H4 (cell line): ENCODE data around the gene WHAMM. TPM values are rescaled to one million over a fixed set of nuclear protein-coding genes. Genes with fewer than 3 reads are reported as not detected.
"Not testable (repeated sequence)": the region's sequence is repeated elsewhere in the genome, so short reads cannot be mapped to it uniquely, and the experiment has no call there.

Experiments used
- DNase-seq: peaks from one replicate; pipeline ENCODE4 v3.0.0-alpha.2; 2015; ENCODE audit warnings: low spot score
- total RNA-seq: library from RNA; depleted of rRNA; stranded (reverse); fragments of >200 nt; shearing (Covaris generic); gene quantifications from 2 replicates; pipeline ENCODE4 v1.2.3, GENCODE V29; 2014; rRNA removed

The WHAMM gene
- total RNA-seq, 1 experiment from 2014 or later, result 2.5 TPM

GRCh38 chr15:82865981-82866380 is 56.6 kb downstream of the WHAMM start:
- not testable (repeated sequence) for DNase-seq

- DNase-seq, result no peak
These were observed 61.4 kb downstream of the WHAMM start for GRCh38 chr15:82870727-82871320.

- DNase-seq, result no peak
These were observed 61.9 kb downstream of the WHAMM start for GRCh38 chr15:82871358-82871757.

- DNase-seq, result no peak
These were observed 62.5 kb downstream of the WHAMM start for GRCh38 chr15:82871832-82872484.

GRCh38 chr15:82873000-82873680 is 63.7 kb downstream of the WHAMM start:
- no peak for DNase-seq

GRCh38 chr15:82874267-82874666 is 64.8 kb downstream of the WHAMM start:
- no peak for DNase-seq

GRCh38 chr15:82874961-82875360 is 65.5 kb downstream of the WHAMM start:
- DNase-seq, result no peak

- DNase-seq, result no peak
These were observed 66.1 kb downstream of the WHAMM start for GRCh38 chr15:82875411-82876003.

- no peak for DNase-seq
These were observed 68.4 kb downstream of the WHAMM start for GRCh38 chr15:82877825-82878224.

- DNase-seq, result no peak
These were observed 68.9 kb downstream of the WHAMM start for GRCh38 chr15:82878325-82878724.

GRCh38 chr15:82880704-82881103 is 71.3 kb downstream of the WHAMM start:
- no peak for DNase-seq

GRCh38 chr15:82881747-82882146 is 72.3 kb downstream of the WHAMM start:
- DNase-seq, result no peak

GRCh38 chr15:82882273-82882928 is 73.0 kb downstream of the WHAMM start:
- no peak for DNase-seq

Other genes starting within 250 kb of the WHAMM start
- 5.2 and 6.6 TPM in 2 replicates for gene CPEB1, start 162.3 kb upstream of the WHAMM start, total RNA-seq
- gene AP3B2, start 99.8 kb upstream of the WHAMM start, total RNA-seq, result 0.14 and 0.51 TPM in 2 replicates
- not detected in 2 replicates for gene FSD2, start 3.6 kb upstream of the WHAMM start, total RNA-seq
- gene HOMER2, start 143.1 kb downstream of the WHAMM start, total RNA-seq, result 16.0 and 25.2 TPM in 2 replicates
- 47.9 and 54.5 TPM in 2 replicates for gene RAMAC, start 176.6 kb downstream of the WHAMM start, total RNA-seq
- gene C15orf40, start 202.0 kb downstream of the WHAMM start, total RNA-seq, result 27.5 and 39.5 TPM in 2 replicates